Stimulated activated CD4-positive, alpha-beta T cell treated with anti-CD3 and anti-CD28 coated beads, Interleukin-15, amount 100 ng/mL, for 24 hours (primary cell): Measurements from ENCODE around the gene C6.

Experiments
- DNase-seq: peaks from one replicate; pipeline ENCODE4 v3.0.0-alpha.2; 2020

C6 gene

GRCh38 chr5:41115281-41115680, 98.1 kb downstream of the C6 start:
- DNase-seq: no peak

GRCh38 chr5:41112486-41113455, 100.6 kb downstream of the C6 start:
- DNase-seq: no peak

GRCh38 chr5:41109186-41109585, 104.1 kb downstream of the C6 start:
- DNase-seq: no peak

- DNase-seq: no peak
Measured at GRCh38 chr5:41102341-41102740, 111.0 kb downstream of the C6 start.

- no peak for DNase-seq
Measured at GRCh38 chr5:41097642-41098041, 115.7 kb downstream of the C6 start.

GRCh38 chr5:41095324-41096101, 117.8 kb downstream of the C6 start:
- DNase-seq: no peak

- DNase-seq: no peak
Measured at GRCh38 chr5:41094871-41095270, 118.5 kb downstream of the C6 start.

- no peak for DNase-seq
Measured at GRCh38 chr5:41093803-41094202, 119.5 kb downstream of the C6 start.
